Cardiac fibroblast (primary cell): ENCODE results near the gene MB.

Experiments used
- DNase-seq, 2 donors: peaks; one replicate each; pipeline versions ENCODE4 v3.0.0 to v3.0.0-alpha.2; 2010; ENCODE audit warnings: low read depth in 2 of 2
- H3K4me3 ChIP-seq, 2 donors: replicated peaks in 1 of 2; 1 replicate in 1 of 2; 2 replicates in 1 of 2; pipeline ENCODE4 v1.5.1; 2011; ENCODE audit warnings: low read depth in 2 of 2, low read length in 2 of 2, mild to moderate bottlenecking in 2 of 2, moderate library complexity in 1 of 2
- CTCF ChIP-seq: IDR thresholded peaks from one replicate; pipeline ENCODE4 v1.5.1; 2011; ENCODE audit warnings: low read depth, mild to moderate bottlenecking, low read length, inconsistent platforms

Gene MB

GRCh38 chr22:35561796-35562526 lies 55.2 kb downstream of the MB start:
- no peak for TF ChIP-seq CTCF
- DNase-seq = peak; percentile 53 to 69
- H3K4me3 ChIP-seq = no peak overlapping the region

DNA sequence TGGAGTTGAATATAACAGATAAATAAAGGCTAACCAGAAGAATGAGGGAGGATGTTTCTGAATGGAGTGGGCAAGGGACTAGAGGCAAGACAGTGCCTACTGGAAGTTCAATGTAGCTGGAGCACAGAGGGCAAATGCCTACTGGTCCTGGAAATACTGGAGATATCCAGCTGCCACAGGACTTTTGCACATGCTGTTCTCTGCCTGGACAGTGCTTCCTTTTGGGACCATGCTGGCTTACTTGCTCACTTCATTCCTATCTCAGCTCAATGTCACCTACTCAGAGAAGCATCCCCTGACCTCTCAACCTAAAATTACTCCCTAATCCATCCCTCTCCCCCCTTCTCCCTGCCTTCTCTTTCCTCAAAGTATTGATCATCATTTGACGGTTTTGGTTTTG lies 56.3 kb downstream of the MB start:
- no peak overlapping the region for H3K4me3 ChIP-seq
- TF ChIP-seq CTCF = no peak
- no peak for DNase-seq

- no peak for DNase-seq
- no peak overlapping the region for H3K4me3 ChIP-seq
- TF ChIP-seq CTCF = no peak
Observed at GRCh38 chr22:35560366-35560765, 56.8 kb downstream of the MB start.

DNA sequence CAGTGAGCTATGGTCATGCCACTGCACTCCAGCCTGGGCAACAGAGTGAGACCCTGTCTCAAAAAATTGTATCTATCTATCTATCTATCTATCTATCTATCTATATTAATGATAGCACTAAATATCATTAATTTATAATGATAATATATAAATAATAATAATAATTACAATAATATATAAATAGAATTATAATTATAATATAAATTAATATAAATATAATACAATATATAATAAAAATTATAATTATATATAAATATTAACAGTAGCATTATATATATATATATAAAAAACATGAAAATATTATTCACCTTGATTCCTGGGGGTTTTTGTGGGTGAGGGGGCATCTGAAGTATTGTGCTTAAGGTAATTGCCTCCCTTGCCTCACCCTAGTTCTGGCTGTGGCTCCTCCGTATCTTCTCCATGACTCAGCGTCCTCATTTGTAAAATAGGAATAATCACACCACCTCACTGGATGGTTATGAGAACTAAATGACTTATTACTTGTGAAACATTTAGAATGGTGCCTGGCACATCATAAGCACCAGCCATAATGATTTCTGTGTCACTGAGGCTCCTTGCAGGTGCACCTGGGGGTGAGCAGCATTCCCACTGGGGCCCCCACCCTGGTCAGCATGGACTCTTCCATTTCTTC lies 57.6 kb downstream of the MB start:
- no peak overlapping the region for H3K4me3 ChIP-seq
- DNase-seq = peak in 1 of 2 donors; percentile 17
- TF ChIP-seq CTCF = no peak

DNA sequence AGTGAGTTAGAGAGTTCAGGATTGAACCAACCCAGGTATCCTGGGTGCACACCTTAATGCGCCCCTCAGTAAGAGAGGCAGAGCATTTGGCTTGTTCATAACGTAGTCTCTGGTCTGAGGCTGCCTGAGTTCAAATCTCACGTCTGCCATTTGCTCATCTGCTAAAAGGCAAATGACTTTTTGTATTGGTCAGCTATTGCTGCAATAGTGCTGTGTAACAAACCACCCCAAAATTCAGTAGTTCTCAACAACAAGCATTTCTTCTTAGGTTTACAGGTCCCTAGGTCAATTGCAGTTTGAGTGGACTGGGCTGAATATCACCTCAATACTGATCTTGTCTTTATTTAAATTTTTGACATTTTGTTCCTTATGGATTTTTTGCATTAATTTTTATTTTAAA lies 58.4 kb downstream of the MB start:
- TF ChIP-seq CTCF = no peak
- H3K4me3 ChIP-seq = no peak overlapping the region
- DNase-seq = no peak

DNA sequence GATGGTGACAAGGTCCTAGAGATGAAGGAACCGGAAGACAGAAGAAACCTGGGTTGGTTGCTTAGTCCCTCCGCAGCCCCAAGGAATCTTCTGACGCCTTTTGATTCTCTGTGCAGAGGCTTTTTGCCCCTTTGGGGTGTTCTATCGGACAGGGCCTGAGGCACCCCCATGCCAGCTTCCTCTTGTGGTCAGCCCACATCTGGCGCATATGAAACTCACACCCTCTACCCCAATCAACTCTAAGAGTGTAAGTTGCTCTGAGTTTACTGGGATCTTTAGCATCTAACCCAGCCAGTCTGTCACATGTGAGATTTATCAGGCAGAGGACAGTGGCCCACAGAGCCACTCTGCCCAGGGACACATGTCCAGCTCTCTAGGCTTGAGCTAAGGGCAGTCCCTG lies 59.1 kb downstream of the MB start:
- no peak overlapping the region for H3K4me3 ChIP-seq
- no peak for DNase-seq
- no peak for TF ChIP-seq CTCF
